Measurements from ENCODE around the gene UPK1B.

DNA sequence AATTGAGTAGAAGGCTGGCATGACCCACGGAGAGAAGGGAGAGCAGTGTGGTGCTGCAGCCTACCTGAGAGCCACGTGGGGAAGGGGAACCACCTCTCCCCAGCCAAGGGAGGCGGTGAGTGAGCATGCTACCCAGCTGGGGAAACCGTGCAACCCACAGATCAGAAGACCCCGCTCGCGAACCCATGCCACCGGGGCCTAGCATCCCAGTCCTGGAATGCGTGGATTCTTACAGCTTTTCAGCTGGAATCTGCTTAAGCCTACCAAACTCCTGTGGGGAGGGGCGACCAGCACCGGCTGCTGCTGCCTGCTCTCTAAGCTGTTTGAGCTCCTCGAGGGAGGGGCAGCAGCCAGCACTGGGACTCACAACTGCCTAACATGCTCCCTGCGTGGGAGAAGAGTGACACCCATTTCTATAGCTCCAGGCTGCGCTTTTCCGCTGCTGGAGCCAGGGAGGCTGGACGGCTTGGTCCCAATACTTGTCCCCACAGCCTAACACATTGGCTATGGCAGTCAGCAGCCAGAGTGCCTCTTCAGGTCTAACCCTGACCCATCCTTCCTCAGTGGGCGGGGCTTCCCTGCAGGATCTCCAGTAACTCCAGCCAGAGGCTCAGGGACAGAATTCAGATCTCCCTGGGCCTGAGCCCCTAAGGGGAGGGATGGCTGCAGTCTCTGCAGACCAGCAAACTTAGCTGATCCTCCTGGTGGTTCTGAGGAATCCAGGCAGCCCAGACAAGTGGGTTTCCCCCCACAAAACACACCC, 47.5 kb upstream of the UPK1B start:
- TF ChIP-seq, protein P1, sequence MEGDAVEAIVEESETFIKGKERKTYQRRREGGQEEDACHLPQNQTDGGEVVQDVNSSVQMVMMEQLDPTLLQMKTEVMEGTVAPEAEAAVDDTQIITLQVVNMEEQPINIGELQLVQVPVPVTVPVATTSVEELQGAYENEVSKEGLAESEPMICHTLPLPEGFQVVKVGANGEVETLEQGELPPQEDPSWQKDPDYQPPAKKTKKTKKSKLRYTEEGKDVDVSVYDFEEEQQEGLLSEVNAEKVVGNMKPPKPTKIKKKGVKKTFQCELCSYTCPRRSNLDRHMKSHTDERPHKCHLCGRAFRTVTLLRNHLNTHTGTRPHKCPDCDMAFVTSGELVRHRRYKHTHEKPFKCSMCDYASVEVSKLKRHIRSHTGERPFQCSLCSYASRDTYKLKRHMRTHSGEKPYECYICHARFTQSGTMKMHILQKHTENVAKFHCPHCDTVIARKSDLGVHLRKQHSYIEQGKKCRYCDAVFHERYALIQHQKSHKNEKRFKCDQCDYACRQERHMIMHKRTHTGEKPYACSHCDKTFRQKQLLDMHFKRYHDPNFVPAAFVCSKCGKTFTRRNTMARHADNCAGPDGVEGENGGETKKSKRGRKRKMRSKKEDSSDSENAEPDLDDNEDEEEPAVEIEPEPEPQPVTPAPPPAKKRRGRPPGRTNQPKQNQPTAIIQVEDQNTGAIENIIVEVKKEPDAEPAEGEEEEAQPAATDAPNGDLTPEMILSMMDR (IDR thresholded peaks at IDR 0.05) = no peak
- no peak for TF ChIP-seq POLR2A (IDR thresholded peaks at IDR 0.05)

All from testis (tissue), 2 donors.